Mesothelial cell of epicardium (in vitro differentiated cells): Measurements from ENCODE around the gene FBL. TPM values are rescaled to one million over a fixed set of nuclear protein-coding genes. Genes with fewer than 3 reads are reported as not detected.

Experiments
- DNase-seq, 2 experiments: peaks; one replicate each; pipeline ENCODE4 v3.0.0; 2021; ENCODE audit warnings: low spot score in 2 of 2; ENCODE audit not compliant: unreplicated experiment in 2 of 2
- H3K27ac Mint-ChIP-seq: 2 replicates; pipeline ENCODE4 v1.8.0; 2021; ENCODE audit warnings: mixed read lengths
- H3K27me3 Mint-ChIP-seq: 2 replicates; pipeline ENCODE4 v1.8.0; 2021; ENCODE audit warnings: low read depth, mixed read lengths
- H3K36me3 Mint-ChIP-seq: 2 replicates; pipeline ENCODE4 v1.8.0; 2021; ENCODE audit warnings: mixed read lengths
- H3K4me1 Mint-ChIP-seq: 2 replicates; pipeline ENCODE4 v1.8.0; 2021; ENCODE audit warnings: mixed read lengths
- H3K4me3 Mint-ChIP-seq: 2 replicates; pipeline ENCODE4 v1.8.0; 2021; ENCODE audit warnings: mild to moderate bottlenecking, moderate library complexity, mixed read lengths
- H3K9me3 Mint-ChIP-seq: 2 replicates; pipeline ENCODE4 v1.8.0; 2021; ENCODE audit warnings: mixed read lengths
- total RNA-seq: library from RNA; stranded (reverse); gene quantifications from 3 replicates; pipeline ENCODE4 v1.2.1, GENCODE V29; 2021
- TF ChIP-seq, protein P1 (sequence below): fragments of 200-600 bp; sonication (generic); IDR thresholded peaks from one replicate; pipeline ENCODE4 v1.5.0; 2021; ENCODE audit warnings: antibody characterized with exemption; ENCODE audit not compliant: unreplicated experiment

FBL gene
- total RNA-seq, 1 donor from 2014 or later = 273 TPM

DNA sequence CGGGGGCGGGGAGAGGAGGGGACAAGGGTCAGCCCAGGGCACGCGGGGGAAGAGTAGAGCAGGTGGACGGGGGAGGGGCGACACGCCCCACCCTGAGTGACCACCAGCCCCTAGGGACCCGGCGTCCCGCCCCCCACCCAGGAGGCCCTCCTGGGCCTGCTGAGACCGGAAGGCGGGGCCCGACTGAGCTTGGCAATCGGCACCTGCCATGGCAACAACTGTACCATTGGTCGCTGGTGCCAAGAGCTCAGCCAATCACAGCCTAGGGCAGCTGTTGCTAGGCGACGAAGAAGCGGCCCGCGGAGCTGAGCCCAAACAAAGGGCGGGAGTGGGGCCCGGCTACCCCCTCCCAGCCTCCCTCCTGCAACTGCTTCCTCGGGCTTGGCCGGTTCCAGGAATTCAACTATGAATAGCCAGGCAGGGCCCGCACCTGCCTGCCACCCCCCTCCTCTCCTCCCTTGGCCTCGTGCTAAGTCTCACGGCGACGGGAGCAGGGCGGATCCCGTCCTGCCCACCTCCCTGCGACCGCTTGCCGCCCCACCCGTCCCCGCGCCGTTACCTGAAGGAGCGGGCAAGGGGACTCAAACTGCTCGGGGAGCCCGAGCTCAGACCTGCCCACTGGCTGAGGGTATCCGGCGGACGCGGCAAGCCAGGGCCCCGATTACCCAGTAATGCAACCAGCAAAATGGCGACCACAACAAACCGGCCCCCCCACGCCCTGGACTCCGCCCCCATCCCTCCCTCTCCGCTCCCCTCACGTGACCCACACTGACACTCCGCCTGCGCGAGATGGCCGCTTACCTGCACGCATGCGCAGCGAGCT, 12.5 kb downstream of the FBL start, which contains the start of gene DYRK1B:
TSS of gene DYRK1B (minus strand) at position 699 of the 823 bp plus-strand sequence. CDS start 2,295 bp downstream, outside the sequence.
- Mint-ChIP-seq H3K36me3 (peaks cover 35% of the 10 kb centered on the region), H3K4me3 (peak within 1 kb of the TSS; percentile 77), H3K9me3 (no peaks in the 10 kb centered on the region), H3K27ac (peak within 1 kb of the TSS; percentile 93), H3K4me1 (peaks cover 19% of the 10 kb centered on the region), H3K27me3 (no peaks in the 10 kb centered on the region)
- TF ChIP-seq, protein P1, sequence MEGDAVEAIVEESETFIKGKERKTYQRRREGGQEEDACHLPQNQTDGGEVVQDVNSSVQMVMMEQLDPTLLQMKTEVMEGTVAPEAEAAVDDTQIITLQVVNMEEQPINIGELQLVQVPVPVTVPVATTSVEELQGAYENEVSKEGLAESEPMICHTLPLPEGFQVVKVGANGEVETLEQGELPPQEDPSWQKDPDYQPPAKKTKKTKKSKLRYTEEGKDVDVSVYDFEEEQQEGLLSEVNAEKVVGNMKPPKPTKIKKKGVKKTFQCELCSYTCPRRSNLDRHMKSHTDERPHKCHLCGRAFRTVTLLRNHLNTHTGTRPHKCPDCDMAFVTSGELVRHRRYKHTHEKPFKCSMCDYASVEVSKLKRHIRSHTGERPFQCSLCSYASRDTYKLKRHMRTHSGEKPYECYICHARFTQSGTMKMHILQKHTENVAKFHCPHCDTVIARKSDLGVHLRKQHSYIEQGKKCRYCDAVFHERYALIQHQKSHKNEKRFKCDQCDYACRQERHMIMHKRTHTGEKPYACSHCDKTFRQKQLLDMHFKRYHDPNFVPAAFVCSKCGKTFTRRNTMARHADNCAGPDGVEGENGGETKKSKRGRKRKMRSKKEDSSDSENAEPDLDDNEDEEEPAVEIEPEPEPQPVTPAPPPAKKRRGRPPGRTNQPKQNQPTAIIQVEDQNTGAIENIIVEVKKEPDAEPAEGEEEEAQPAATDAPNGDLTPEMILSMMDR = no peak
- peak; percentile 98 to 99 for DNase-seq

DNA sequence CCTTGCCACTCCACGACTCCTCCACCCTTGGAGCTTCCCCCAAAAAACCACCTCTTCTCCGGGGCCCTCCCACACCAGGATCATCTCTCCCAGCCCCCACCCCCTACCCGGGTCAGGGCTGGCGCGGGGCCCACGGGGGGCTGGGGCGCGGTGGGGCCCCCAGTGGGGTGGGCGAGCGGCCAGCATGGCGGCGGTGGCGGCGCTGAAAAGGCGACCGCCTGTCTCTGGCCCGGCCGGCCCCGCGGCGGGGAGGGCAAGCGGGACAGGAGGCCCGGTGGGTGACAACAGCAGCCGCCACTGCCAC, 13.1 kb downstream of the FBL start:
- H3K27me3 Mint-ChIP-seq = no peaks in the 10 kb centered on the region
- TF ChIP-seq, protein P1 = no peak
- peak overlapping the region; percentile 77 for H3K4me3 Mint-ChIP-seq
- H3K9me3 Mint-ChIP-seq = no peaks in the 10 kb centered on the region
- H3K27ac Mint-ChIP-seq = peak overlapping the region; percentile 91
- DNase-seq = no peak
- H3K36me3 Mint-ChIP-seq = peaks cover 40% of the 10 kb centered on the region
- peaks cover 18% of the 10 kb centered on the region for H3K4me1 Mint-ChIP-seq

DNA sequence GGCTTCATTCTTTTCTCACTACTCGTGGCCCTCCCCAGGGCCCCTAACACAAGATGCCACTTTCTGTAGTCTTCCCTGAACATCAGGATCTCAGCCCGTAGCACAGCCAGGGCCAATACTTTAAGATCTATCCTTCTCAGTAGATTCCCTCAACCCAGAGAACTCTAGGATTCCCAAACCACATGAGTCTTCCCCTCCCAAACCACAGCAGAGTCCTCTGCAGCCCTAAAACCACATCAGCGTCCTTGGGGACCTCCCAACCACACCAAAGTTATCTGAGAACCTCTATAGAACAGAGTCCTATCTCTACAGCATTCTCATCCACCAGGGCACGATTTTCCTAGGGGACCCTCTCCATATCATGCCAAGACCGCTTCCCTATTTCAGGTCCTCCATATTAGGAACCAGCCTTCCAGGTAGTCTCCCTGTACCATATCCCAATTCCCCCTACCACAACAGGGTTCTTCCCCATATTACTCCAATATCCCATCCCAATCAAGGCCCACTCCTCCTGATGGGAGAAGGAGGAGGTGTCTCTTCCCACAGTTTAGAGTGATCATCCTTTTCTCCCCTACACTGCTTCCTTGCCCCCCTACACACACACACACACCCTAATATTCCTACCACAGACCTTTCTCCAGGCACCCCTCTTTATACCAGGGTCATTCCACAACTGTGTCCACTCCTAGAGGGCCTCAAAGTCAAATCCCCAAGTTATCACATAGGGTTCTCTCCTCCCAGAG, 13.7 kb downstream of the FBL start:
- no peak for DNase-seq
- peak overlapping the region; percentile 91 for H3K27ac Mint-ChIP-seq
- peaks cover 37% of the 10 kb centered on the region for H3K36me3 Mint-ChIP-seq
- peak overlapping the region; percentile 77 for H3K4me3 Mint-ChIP-seq
- TF ChIP-seq, protein P1 = no peak
- peaks cover 18% of the 10 kb centered on the region for H3K4me1 Mint-ChIP-seq
- no peaks in the 10 kb centered on the region for H3K9me3 Mint-ChIP-seq
- no peaks in the 10 kb centered on the region for H3K27me3 Mint-ChIP-seq

DNA sequence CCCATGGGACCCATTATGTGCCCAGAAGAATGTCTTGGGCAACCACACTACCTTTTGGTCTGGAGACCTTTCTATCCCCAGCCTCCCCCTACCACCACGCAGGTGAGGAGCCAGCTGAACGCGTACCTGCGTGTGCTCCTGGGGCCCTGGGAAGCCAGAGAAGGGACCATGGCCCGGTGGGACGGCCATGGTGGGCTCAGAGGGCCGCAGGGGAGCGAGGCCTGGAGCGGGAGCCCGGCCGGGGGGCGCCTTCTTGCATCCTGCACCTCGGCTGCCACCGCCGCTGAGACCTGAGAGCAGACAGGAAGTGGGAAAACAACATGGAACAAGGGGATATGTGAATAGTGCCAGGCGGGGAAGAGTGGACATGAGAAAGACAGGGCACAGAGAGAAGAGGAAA, 14.5 kb downstream of the FBL start:
- peaks cover 18% of the 10 kb centered on the region for H3K4me1 Mint-ChIP-seq
- peaks cover 35% of the 10 kb centered on the region for H3K36me3 Mint-ChIP-seq
- TF ChIP-seq, protein P1 = no peak

DNA sequence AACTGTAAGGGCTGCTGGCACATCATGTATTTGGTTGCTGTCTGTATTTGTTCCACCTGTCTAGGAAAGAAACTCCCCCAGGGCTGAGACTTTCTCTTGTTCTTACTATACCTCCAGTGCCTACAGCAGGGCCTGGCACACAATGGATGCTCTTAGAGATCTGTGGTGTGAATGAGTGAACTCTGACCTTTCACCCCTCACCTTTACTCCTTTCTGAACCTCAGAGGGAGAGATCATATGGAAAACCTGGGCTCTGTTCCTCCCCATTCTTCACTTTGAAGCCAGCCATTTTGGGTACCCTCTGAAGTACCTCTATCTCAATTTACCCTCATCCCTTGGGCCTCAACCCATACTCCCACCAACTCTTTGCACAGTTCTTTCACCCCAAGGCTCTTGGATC, 15.3 kb downstream of the FBL start:
- peaks cover 34% of the 10 kb centered on the region for H3K36me3 Mint-ChIP-seq
- H3K9me3 Mint-ChIP-seq = no peaks in the 10 kb centered on the region
- no peak overlapping the region for H3K27ac Mint-ChIP-seq
- H3K4me3 Mint-ChIP-seq = no peak overlapping the region
- H3K4me1 Mint-ChIP-seq = peaks cover 18% of the 10 kb centered on the region
- no peak for DNase-seq
- TF ChIP-seq, protein P1 = no peak
- no peaks in the 10 kb centered on the region for H3K27me3 Mint-ChIP-seq

More for the DNA sequence above, 14.5 kb downstream of the FBL start:
- DNase-seq = no peak
- peak overlapping the region; percentile 91 for H3K27ac Mint-ChIP-seq
- H3K9me3 Mint-ChIP-seq = no peaks in the 10 kb centered on the region
- H3K4me3 Mint-ChIP-seq = peak overlapping the region; percentile 77
- no peaks in the 10 kb centered on the region for H3K27me3 Mint-ChIP-seq
